Type B pancreatic cell (in vitro differentiated cells): ENCODE results near the gene JPT1. TPM values are rescaled to one million over a fixed set of nuclear protein-coding genes. Genes with fewer than 3 reads are reported as not detected.
A peak's percentile ranks its signal among the peaks of the same experiment; 100 is the strongest.
"Not testable (repeated sequence)": the region's sequence is repeated elsewhere in the genome, so short reads cannot be mapped to it uniquely, and the experiment has no call there.

ENCODE experiments used
- DNase-seq: peaks from one replicate; pipeline ENCODE4 v3.0.0; 2021; ENCODE audit warnings: mixed read lengths; ENCODE audit not compliant: unreplicated experiment; ENCODE audit errors: extremely low spot score
- H3K27ac Mint-ChIP-seq: 2 replicates; pipeline ENCODE4 v1.8.0; 2021; ENCODE audit warnings: mild to moderate bottlenecking, mixed read lengths
- H3K27me3 Mint-ChIP-seq: 2 replicates; pipeline ENCODE4 v1.8.0; 2021; ENCODE audit warnings: mixed read lengths
- H3K36me3 Mint-ChIP-seq: 2 replicates; pipeline ENCODE4 v1.8.0; 2021; ENCODE audit warnings: mixed read lengths
- H3K4me1 Mint-ChIP-seq: one replicate; pipeline ENCODE4 v1.8.0; 2021; ENCODE audit warnings: mixed read lengths; ENCODE audit not compliant: unreplicated experiment
- H3K4me3 Mint-ChIP-seq: 2 replicates; pipeline ENCODE4 v1.8.0; 2021; ENCODE audit warnings: mild to moderate bottlenecking, mixed read lengths
- H3K9me3 Mint-ChIP-seq: 2 replicates; pipeline ENCODE4 v1.8.0; 2021; ENCODE audit warnings: mixed read lengths
- CTCF ChIP-seq: fragments of 200-600 bp; sonication (generic); conservative IDR thresholded peaks from 2 replicates; pipeline ENCODE4 v1.5.0; 2021; ENCODE audit warnings: antibody characterized with exemption, mild to moderate bottlenecking
- total RNA-seq: library from RNA; stranded (reverse); gene quantifications from 2 replicates; pipeline ENCODE4 v1.2.1, GENCODE V29; 2021; ENCODE audit warnings: low replicate concordance

JPT1 gene
- total RNA-seq, 1 donor from 2014 or later: 170 TPM

GRCh38 chr17:75129576-75129975, 24.7 kb downstream of the JPT1 start:
- H3K4me3 Mint-ChIP-seq: peak overlapping the region; percentile 72

GRCh38 chr17:75128694-75129505, 25.4 kb downstream of the JPT1 start:
- Mint-ChIP-seq H3K27ac (no peak overlapping the region), H3K36me3 (peaks cover 5% of the 10 kb centered on the region), H3K4me3 (no peak overlapping the region), H3K4me1 (peaks cover 6% of the 10 kb centered on the region), H3K9me3 (no peaks in the 10 kb centered on the region), H3K27me3 (no peaks in the 10 kb centered on the region)
- no peak for DNase-seq
- TF ChIP-seq CTCF: no peak

More at GRCh38 chr17:75129576-75129975, 24.7 kb downstream of the JPT1 start:
- peaks cover 6% of the 10 kb centered on the region for H3K4me1 Mint-ChIP-seq
- no peak for TF ChIP-seq CTCF
- DNase-seq: no peak
- H3K36me3 Mint-ChIP-seq: peaks cover 5% of the 10 kb centered on the region
- no peak overlapping the region for H3K27ac Mint-ChIP-seq
- H3K27me3 Mint-ChIP-seq: no peaks in the 10 kb centered on the region
- H3K9me3 Mint-ChIP-seq: no peaks in the 10 kb centered on the region

- H3K27ac Mint-ChIP-seq: peak overlapping the region; percentile 39
- not testable (repeated sequence) for H3K4me1 Mint-ChIP-seq, H3K36me3 Mint-ChIP-seq
Observed at GRCh38 chr17:75127936-75128335, 26.4 kb downstream of the JPT1 start.

GRCh38 chr17:75126954-75127353, 27.4 kb downstream of the JPT1 start:
- peaks cover 6% of the 10 kb centered on the region for H3K4me1 Mint-ChIP-seq
- H3K27ac Mint-ChIP-seq: no peak overlapping the region

More at GRCh38 chr17:75127936-75128335, 26.4 kb downstream of the JPT1 start:
- DNase-seq, H3K9me3 Mint-ChIP-seq, H3K27me3 Mint-ChIP-seq: not testable (repeated sequence)
- H3K4me3 Mint-ChIP-seq: peak overlapping the region; percentile 56

GRCh38 chr17:75125984-75126383, 28.3 kb downstream of the JPT1 start:
- Mint-ChIP-seq H3K4me3 (no peak overlapping the region), H3K4me1 (peaks cover 6% of the 10 kb centered on the region), H3K9me3 (no peaks in the 10 kb centered on the region), H3K36me3 (peaks cover 9% of the 10 kb centered on the region), H3K27me3 (no peaks in the 10 kb centered on the region), H3K27ac (no peak overlapping the region)
- DNase-seq: no peak
- no peak for TF ChIP-seq CTCF

More at GRCh38 chr17:75126954-75127353, 27.4 kb downstream of the JPT1 start:
- TF ChIP-seq CTCF: no peak
- Mint-ChIP-seq H3K9me3 (no peaks in the 10 kb centered on the region), H3K4me3 (no peak overlapping the region), H3K36me3 (peaks cover 5% of the 10 kb centered on the region), H3K27me3 (no peaks in the 10 kb centered on the region)
- no peak for DNase-seq

GRCh38 chr17:75124819-75125162, 29.5 kb downstream of the JPT1 start:
- peaks cover 8% of the 10 kb centered on the region for H3K36me3 Mint-ChIP-seq
- no peaks in the 10 kb centered on the region for H3K27me3 Mint-ChIP-seq
- H3K4me1 Mint-ChIP-seq: no peaks in the 10 kb centered on the region
- H3K9me3 Mint-ChIP-seq: no peaks in the 10 kb centered on the region
- H3K4me3 Mint-ChIP-seq: no peak overlapping the region
- DNase-seq: no peak
- no peak overlapping the region for H3K27ac Mint-ChIP-seq
- TF ChIP-seq CTCF: no peak
